GM13976 (cell line): ENCODE data around the gene VPREB3.

Experiments
- DNase-seq: peaks from one replicate; pipeline ENCODE4 v3.0.0; 2012; ENCODE audit warnings: low spot score
- CTCF ChIP-seq: IDR thresholded peaks from 2 replicates; pipeline ENCODE4 v1.5.1; 2012; ENCODE audit warnings: borderline replicate concordance, mild to moderate bottlenecking; ENCODE audit not compliant: insufficient read depth; ENCODE audit errors: extremely low read depth, missing control alignments, control extremely low read depth
- in situ Hi-C: fragments of 300-500 bp; cut with MboI; formaldehyde crosslinking; loops from one replicate; pipeline ENCODE4 v1.12.0; 2022; ENCODE audit warnings: low sequenced_read_pairs, mixed read lengths, inconsistent platforms; ENCODE audit not compliant: unreplicated experiment

The VPREB3 gene

GRCh38 chr22:23751441-23751996 lies 2.7 kb downstream of the VPREB3 start:
- in situ Hi-C loops: no loop called here
- DNase-seq: no peak
- no peak for TF ChIP-seq CTCF

- in situ Hi-C loops: no loop called here
- peak; percentile 94 for DNase-seq
- peak; percentile 23 for TF ChIP-seq CTCF
Measured at GRCh38 chr22:23750714-23751440, 3.3 kb downstream of the VPREB3 start, which contains the start of gene ZNF70. TSS of gene ZNF70 (minus strand) at chr22:23751112. CDS start at chr22:23745140, 5,972 bp downstream.

- no peak for TF ChIP-seq CTCF
- in situ Hi-C loops: no loop called here
- DNase-seq: no peak
Measured at GRCh38 chr22:23750367-23750713, 3.9 kb downstream of the VPREB3 start.

GRCh38 chr22:23749841-23750301 lies 4.4 kb downstream of the VPREB3 start:
- DNase-seq: peak; percentile 16
- in situ Hi-C loops: no loop called here
- no peak for TF ChIP-seq CTCF

- in situ Hi-C loops: no loop called here
- no peak for DNase-seq
- no peak for TF ChIP-seq CTCF
Measured at GRCh38 chr22:23745791-23746190, 8.4 kb downstream of the VPREB3 start.

- DNase-seq: no peak
- no peak for TF ChIP-seq CTCF
- in situ Hi-C loops: no loop called here
Measured at GRCh38 chr22:23744485-23744884, 9.7 kb downstream of the VPREB3 start.

GRCh38 chr22:23744001-23744400 lies 10.2 kb downstream of the VPREB3 start:
- no peak for TF ChIP-seq CTCF
- in situ Hi-C loops: no loop called here

More at GRCh38 chr22:23744001-23744400, 10.2 kb downstream of the VPREB3 start:
- DNase-seq: no peak
